HG03095 (cell line): ENCODE results near the gene LRRC8A.
"Not testable (repeated sequence)": the region's sequence is repeated elsewhere in the genome, so short reads cannot be mapped to it uniquely, and the experiment has no call there.

Experiments
- ATAC-seq: cut with Tn5 transposase; IDR thresholded peaks from one replicate; pipeline ENCODE4 v1.9.1; 2021; ENCODE audit warnings: moderate library complexity; ENCODE audit not compliant: unreplicated experiment

The LRRC8A gene

GRCh38 chr9:128881884-128882676, at the start of gene LRRC8A, which contains the start of gene KYAT1:
TSS of gene LRRC8A (plus strand) at chr9:128882133. CDS start at chr9:128907165, 25,032 bp downstream.
TSS of gene KYAT1 (minus strand) at chr9:128881950. CDS start at chr9:128845405, 36,545 bp downstream.
- peak; percentile 82 for ATAC-seq

GRCh38 chr9:128833696-128834095, 48.2 kb upstream of the LRRC8A start:
- ATAC-seq = no peak

GRCh38 chr9:128835246-128836210, 46.4 kb upstream of the LRRC8A start:
- no peak for ATAC-seq

GRCh38 chr9:128836509-128837145, 45.3 kb upstream of the LRRC8A start:
- ATAC-seq = no peak

GRCh38 chr9:128838338-128838737, 43.6 kb upstream of the LRRC8A start:
- ATAC-seq = no peak

- no peak for ATAC-seq
Measured at GRCh38 chr9:128840524-128840923, 41.4 kb upstream of the LRRC8A start.

- ATAC-seq = no peak
Measured at GRCh38 chr9:128841694-128842492, 40.0 kb upstream of the LRRC8A start.

- not testable (repeated sequence) for ATAC-seq
Measured at GRCh38 chr9:128843171-128843570, 38.8 kb upstream of the LRRC8A start.

- no peak for ATAC-seq
Measured at GRCh38 chr9:128845186-128845931, 36.6 kb upstream of the LRRC8A start.

- no peak for ATAC-seq
Measured at GRCh38 chr9:128846680-128847030, 35.3 kb upstream of the LRRC8A start.

- no peak for ATAC-seq
Measured at GRCh38 chr9:128847803-128848202, 34.1 kb upstream of the LRRC8A start.

GRCh38 chr9:128851024-128851423, 30.9 kb upstream of the LRRC8A start:
- ATAC-seq = not testable (repeated sequence)

- ATAC-seq = not testable (repeated sequence)
Measured at GRCh38 chr9:128851779-128852600, 29.9 kb upstream of the LRRC8A start.

- not testable (repeated sequence) for ATAC-seq
Measured at GRCh38 chr9:128852646-128853045, 29.3 kb upstream of the LRRC8A start.

GRCh38 chr9:128854454-128854853, 27.5 kb upstream of the LRRC8A start:
- not testable (repeated sequence) for ATAC-seq

- not testable (repeated sequence) for ATAC-seq
Measured at GRCh38 chr9:128858476-128858875, 23.5 kb upstream of the LRRC8A start.

- no peak for ATAC-seq
Measured at GRCh38 chr9:128860937-128861336, 21.0 kb upstream of the LRRC8A start.

- no peak for ATAC-seq
Measured at GRCh38 chr9:128861501-128861900, 20.4 kb upstream of the LRRC8A start.

- ATAC-seq = no peak
Measured at GRCh38 chr9:128862401-128862851, 19.5 kb upstream of the LRRC8A start.
